ENCODE data around the gene VCP.
A peak's percentile ranks its signal among the peaks of the same experiment; 100 is the strongest.

VCP gene

DNA sequence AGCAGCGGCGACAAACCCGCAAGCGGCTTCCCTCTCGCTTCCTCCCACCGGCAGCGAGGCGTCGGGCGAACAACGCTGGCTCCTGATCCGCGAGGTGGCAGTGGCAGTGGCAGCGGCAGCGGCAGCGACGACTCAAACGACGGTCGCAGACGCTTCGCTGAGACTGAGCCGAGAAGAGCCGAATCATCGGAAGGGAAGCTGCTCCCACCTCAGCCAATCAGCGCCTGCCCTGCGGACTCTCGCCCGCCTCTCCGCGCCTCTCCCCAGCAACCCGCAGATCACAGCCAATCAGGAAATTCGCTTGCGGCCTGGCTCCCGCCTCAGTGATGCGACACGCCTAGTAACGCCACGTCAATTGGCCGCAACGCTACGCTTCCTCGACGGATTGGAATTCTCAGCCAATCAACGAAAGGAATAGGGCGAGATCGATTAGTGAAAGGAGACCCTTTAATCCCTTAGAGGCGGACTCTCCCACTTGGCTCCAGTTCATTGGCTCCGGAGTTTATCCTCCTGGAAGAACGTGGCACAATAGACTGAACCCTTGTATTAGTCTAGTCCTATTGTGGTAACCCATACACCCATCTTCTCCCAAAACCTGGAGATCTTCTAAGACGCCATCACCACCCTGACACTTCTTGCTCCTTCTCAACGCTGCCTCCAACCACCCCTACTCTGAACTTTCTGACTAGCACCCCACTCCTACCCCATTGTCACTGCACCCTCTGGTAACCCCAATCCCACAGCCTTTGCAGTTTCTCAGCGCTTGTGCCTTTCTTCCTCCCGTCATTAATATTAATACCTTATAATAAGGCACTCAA lies at the start of gene VCP:
Gene VCP (minus strand): TSS at position 165 of the 818 bp plus-strand sequence. CDS start 272 bp downstream, outside the sequence.
- DNase-seq: peak; percentile 99

- peak; percentile 89 for DNase-seq
These were observed 44.6 kb upstream of the VCP start for GRCh38 chr9:35116898-35117551.

DNA sequence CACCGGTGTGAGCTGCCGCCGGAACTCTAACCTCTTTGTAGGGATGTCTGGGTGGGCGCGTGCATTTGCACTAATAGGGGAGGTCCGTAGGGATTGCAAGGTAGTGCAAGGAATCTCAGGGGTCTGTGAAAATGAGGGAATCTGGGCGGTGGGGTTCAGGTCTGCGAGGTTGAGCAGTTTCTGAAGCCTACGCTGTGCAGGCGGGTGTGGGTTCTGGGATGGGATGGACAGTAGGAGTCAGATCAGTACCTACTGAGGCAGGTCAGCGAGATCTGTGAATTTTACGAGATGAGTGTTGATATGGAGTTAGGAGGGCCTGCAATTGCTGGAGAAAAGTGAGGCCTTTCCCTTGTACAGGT lies 44.1 kb upstream of the VCP start:
- DNase-seq: no peak

GRCh38 chr9:35115680-35116538 lies 43.5 kb upstream of the VCP start, which contains the start of gene ATOSB:
TSS of gene ATOSB (minus strand) at chr9:35115862. CDS start at chr9:35108274, 7,588 bp downstream.
- peak; percentile 97 for DNase-seq

DNA sequence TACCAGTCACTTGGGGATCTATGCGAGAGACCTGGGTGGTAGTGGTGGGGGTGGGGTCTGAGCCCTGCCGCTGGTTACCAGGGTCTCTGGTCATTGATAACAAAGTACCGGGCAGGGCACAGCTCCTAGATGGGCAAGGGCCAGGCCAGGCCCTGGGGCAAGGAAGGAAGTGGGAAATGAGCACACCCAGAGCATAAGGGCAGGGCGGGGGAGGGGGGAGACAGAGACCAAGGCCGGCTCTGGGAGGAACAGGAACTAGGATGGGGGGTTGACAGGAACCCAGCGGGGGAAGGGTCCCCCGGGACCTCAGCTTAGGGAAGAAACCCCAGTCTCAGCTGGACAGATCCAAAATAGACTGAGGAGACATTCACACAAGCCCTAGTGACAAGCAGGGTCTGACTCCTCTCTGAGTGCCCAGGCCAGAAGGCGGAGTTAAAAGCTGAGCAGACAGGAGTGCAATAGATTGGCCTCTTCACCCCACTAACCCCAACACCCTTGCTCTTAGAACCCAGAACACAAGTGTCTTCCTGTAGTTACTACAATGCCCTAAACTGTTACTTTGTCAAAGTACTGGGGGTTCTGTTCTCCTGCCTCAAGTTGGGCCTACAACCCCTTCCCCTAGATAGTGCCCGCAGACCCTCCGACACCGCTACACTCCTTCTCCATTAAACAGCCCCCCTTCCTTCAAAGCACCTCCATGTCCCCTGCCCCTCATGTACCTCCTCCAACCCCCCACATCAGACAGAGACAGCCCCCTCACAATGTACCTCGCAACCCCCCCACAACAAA lies 42.6 kb upstream of the VCP start:
- peak; percentile 89 for DNase-seq

DNA sequence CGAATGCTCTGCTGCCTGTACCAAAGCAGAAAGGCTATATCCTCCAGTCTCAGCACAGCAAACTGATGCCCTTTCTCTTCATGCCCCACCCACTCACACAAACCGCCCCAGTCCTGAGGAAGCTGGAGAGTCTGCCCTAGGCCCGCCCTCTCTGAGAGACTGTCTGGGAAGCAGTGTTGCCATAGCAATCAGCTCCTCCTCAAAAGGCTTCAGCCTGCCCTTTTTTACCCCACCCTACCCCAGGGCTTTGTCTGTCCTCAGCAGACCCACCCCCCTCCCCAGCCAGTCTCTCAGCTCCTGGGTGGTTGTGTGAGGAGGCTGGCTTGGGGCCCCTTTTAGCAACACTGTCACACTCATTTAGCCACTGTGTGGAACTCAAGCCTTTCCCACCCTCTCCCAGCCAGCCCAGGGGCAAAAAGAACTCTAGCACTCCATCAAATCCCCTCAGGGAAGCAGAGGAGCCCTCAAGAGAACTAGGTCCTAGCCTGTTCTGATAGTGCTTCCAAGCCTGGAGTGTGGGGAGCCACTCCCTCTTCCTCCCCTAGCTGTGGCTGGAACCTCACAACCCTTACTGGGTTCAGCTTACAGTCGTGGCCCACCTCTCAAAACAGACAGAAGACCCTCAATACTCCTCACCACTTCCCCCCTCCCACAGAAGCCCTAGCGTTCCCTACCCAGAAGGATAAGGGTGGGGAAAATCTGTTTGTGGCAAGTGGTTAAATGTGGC lies 41.9 kb upstream of the VCP start:
- peak; percentile 88 for DNase-seq

GRCh38 chr9:35112257-35113020 lies 40.0 kb upstream of the VCP start:
- peak; percentile 72 for DNase-seq

GRCh38 chr9:35111001-35111933 lies 38.8 kb upstream of the VCP start:
- peak; percentile 97 for DNase-seq

- no peak for DNase-seq
These were observed 37.9 kb upstream of the VCP start for GRCh38 chr9:35110327-35110761.

DNA sequence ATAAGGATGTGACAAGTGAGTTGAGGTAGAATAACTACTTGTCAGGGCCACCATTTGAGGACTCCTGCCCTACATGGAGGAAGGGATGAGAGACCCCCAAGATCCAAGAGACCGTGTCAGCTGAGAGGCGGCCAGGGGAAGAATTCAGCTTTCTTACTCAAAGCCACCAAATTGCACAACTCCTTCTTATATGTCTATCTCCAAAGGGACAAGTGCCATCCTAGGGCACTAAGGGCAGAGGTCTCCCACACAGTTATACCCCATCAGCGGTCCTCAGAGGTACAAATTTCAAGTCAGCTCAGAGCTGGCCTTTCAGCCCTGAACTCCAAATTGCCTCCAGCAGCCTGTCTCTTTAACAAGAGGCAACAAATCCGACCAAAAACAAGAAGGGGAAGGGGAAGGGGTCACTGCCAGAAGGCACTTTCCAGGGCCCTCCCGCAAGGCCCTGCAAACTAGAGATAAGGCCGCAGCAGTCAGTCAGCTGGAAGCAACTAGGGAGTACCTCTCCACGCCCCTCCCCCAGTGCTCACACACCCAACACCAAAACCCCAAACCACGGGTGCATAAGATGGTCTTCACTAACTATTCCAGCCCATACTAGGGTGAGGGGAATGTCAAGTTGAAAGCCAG lies 36.6 kb upstream of the VCP start:
- DNase-seq: no peak

DNA sequence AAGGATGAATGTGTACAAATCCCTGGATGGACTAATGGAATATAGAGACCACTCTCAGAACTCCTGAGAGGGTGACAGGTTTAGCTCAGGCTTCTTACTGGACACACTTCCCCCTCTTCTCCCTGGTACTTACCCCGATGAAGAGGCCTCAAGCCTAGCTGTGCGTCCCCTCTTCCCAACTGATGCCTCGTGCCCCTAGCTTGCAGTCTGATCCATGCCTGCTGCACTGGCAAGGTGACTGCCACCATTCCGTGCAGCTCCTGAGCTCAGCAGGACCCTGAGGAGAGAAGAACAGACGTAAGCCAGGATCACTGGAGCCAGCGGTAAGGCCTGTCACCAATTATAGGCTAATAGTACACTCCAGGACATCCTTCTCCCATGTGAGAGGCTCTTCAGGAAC lies 36.0 kb upstream of the VCP start:
- no peak for DNase-seq

- no peak for DNase-seq
These were observed 35.2 kb upstream of the VCP start for GRCh38 chr9:35107297-35108290.

DNA sequence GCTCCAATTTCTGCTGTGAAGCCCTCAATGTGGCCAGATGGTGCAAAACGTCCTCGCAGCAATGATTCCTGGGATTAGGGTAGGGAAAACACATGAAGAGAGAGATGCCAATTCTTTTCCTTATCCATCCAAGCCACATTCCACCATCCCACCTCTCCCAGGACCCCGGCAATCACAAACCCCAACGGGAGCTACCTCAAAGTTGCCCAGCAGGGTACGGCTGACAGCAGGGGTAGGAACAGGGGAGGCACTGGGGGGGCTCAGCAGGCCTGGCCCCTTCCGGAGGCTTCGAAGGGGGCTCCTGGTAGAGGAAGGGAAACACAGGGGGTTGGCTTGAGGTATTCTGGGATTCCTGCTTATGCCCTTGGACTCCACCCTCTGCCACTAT lies 33.9 kb upstream of the VCP start:
- no peak for DNase-seq

- DNase-seq: no peak
These were observed 33.3 kb upstream of the VCP start for GRCh38 chr9:35105571-35106342.

DNA sequence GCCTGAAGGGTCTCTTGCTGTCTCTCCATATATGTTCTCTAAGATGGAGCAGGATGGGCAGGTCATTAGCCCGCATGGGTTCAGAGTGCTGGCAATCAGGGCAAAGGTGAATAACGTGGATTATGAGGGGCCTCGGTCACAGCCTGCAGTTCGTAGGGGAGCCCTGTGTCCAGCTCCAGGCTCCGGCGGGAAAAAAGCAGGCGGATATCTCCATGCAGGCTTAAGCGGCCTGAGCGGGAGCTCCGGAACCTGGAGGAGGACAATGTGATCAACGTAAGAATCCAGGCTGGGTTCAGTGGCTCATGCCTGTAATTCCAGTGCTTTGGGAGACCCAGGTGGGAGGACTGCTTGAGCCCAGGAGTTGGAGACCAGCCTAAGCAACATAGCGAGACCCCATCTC lies 32.7 kb upstream of the VCP start:
- no peak for DNase-seq

DNA sequence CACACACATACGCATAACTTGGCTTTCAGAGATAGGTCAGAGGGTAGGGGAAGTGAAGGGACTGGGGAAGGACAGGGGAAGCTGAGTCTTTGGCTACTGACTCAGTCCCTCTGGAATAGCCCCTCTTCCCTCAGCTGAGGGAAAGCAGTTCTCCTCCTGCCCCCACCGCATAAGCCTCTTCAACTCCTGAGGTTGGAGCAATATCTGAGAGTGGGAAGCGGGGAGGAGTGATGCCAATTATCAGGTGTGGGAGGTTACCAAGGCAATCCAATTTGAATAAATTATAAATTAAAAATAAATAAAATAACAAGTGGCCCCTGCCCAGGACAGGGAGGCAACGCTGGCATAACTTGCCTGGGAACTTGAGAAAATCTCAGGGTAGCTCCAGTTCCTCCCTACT lies 32.2 kb upstream of the VCP start:
- DNase-seq: no peak

- DNase-seq: no peak
These were observed 31.3 kb upstream of the VCP start for GRCh38 chr9:35103660-35104191.
